Inflammatory macrophage treated with lipopolysaccharide for 1 hour (primary cell): ENCODE data around the gene EXOC3L1.

Source experiments
- DNase-seq, 2 donors: peaks; one replicate each; pipeline ENCODE4 v3.0.0-alpha.2; 2020 to 2022

Gene EXOC3L1

GRCh38 chr16:67195676-67196075, 5.7 kb upstream of the EXOC3L1 start:
- no peak for DNase-seq

GRCh38 chr16:67194260-67194659, 4.3 kb upstream of the EXOC3L1 start:
- no peak for DNase-seq

- no peak for DNase-seq
Measured at GRCh38 chr16:67193536-67193935, 3.6 kb upstream of the EXOC3L1 start.

GRCh38 chr16:67192781-67193361, 2.9 kb upstream of the EXOC3L1 start:
- no peak for DNase-seq

- peak; percentile 89 to 93 for DNase-seq
Measured at GRCh38 chr16:67191995-67192681, 2.2 kb upstream of the EXOC3L1 start, which contains the start of gene E2F4. TSS of gene E2F4 (plus strand) at chr16:67192155. CDS start at chr16:67192228, 73 bp downstream.

GRCh38 chr16:67191411-67191994, 1.6 kb upstream of the EXOC3L1 start:
- DNase-seq = no peak

- no peak for DNase-seq
Measured at GRCh38 chr16:67190448-67191399, 788 bp upstream of the EXOC3L1 start.

- no peak for DNase-seq
Measured at GRCh38 chr16:67188798-67189197, 1.1 kb downstream of the EXOC3L1 start.

- DNase-seq = peak; percentile 37 to 80
Measured at GRCh38 chr16:67188323-67188722, 1.6 kb downstream of the EXOC3L1 start.

- DNase-seq = no peak
Measured at GRCh38 chr16:67187175-67187890, 2.6 kb downstream of the EXOC3L1 start.

- no peak for DNase-seq
Measured at GRCh38 chr16:67186550-67186950, 3.4 kb downstream of the EXOC3L1 start.

- DNase-seq = no peak
Measured at GRCh38 chr16:67185651-67186134, 4.2 kb downstream of the EXOC3L1 start.

- peak; percentile 82 to 94 for DNase-seq
Measured at GRCh38 chr16:67184995-67185650, 4.8 kb downstream of the EXOC3L1 start.

GRCh38 chr16:67184453-67184994, 5.4 kb downstream of the EXOC3L1 start:
- DNase-seq = no peak

- peak; percentile 96 for DNase-seq
Measured at GRCh38 chr16:67183627-67184452, 6.1 kb downstream of the EXOC3L1 start, which contains the start of gene MATCAP1. TSS of gene MATCAP1 (minus strand) at chr16:67183963. CDS start at chr16:67180610, 3,353 bp downstream.

- DNase-seq = no peak
Measured at GRCh38 chr16:67183284-67183626, 6.7 kb downstream of the EXOC3L1 start.

- DNase-seq = no peak
Measured at GRCh38 chr16:67182288-67182687, 7.6 kb downstream of the EXOC3L1 start.

- peak in 1 of 2 donors; percentile 24 for DNase-seq
Measured at GRCh38 chr16:67181346-67181745, 8.6 kb downstream of the EXOC3L1 start.

- DNase-seq = no peak
Measured at GRCh38 chr16:67180166-67180565, 9.8 kb downstream of the EXOC3L1 start.

GRCh38 chr16:67179421-67180080, 10.4 kb downstream of the EXOC3L1 start:
- DNase-seq = no peak
